Activated naive CD4-positive, alpha-beta T cell treated with anti-CD3 and anti-CD28 coated beads, Interleukin-2, amount 50 U/mL, for 24 hours (primary cell): ENCODE measurements around the gene ISLR2.
A peak's percentile ranks its signal among the peaks of the same experiment; 100 is the strongest.

Experiments used
- H3K27ac Mint-ChIP-seq: one replicate; pipeline ENCODE4 v1.8.0; 2021; ENCODE audit warnings: mild to moderate bottlenecking, mixed read lengths
- H3K27me3 Mint-ChIP-seq: one replicate; pipeline ENCODE4 v1.8.0; 2021; ENCODE audit warnings: mixed read lengths
- H3K36me3 Mint-ChIP-seq: one replicate; pipeline ENCODE4 v1.8.0; 2021; ENCODE audit warnings: mixed read lengths
- H3K4me1 Mint-ChIP-seq: one replicate; pipeline ENCODE4 v1.8.0; 2021; ENCODE audit warnings: mixed read lengths
- H3K4me3 Mint-ChIP-seq: one replicate; pipeline ENCODE4 v1.8.0; 2021; ENCODE audit warnings: mild to moderate bottlenecking, mixed read lengths
- H3K9me3 Mint-ChIP-seq: one replicate; pipeline ENCODE4 v1.8.0; 2021; ENCODE audit warnings: mixed read lengths

The ISLR2 gene

DNA sequence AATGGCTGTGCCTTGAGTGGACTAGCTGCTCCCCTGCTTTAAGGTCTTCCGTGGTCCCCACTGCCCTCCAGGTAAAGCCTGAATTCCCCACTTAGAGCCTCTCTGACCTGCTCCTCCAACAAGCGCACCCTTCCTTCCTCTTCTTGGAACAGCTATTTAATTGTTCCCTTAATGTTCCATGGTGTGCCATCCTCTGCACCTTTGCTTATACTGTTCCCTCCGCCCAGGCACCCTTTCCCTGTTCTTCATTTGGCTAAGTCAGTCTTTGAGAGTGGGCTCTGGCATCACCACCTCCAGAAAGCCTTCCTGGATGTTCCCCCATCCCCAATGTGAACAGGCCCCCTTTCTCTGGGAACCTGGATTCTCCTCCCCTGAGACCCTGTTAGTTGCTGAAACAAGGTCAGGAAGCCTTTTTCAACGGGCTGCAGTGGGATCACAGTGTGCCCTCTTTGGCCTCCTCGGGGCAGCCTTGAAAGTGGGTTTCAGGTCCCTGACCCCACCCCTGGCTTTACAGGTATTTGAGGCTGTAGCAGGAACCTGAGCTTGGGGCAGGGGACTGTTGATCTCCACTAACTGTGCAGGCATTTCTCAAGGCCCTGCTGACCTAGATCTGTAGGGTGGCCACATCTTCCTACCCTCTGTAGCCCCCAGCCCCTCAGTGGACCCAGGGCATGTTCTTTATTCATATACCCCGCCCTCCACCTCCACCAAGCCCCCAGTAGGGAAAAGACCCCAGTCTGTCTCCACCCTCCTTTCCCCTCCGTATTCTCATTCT is 48.1 kb downstream of the ISLR2 start:
- no peaks in the 10 kb centered on the region for H3K4me1 Mint-ChIP-seq
- no peak overlapping the region for H3K4me3 Mint-ChIP-seq
- no peaks in the 10 kb centered on the region for H3K9me3 Mint-ChIP-seq
- H3K27me3 Mint-ChIP-seq: no peaks in the 10 kb centered on the region
- H3K27ac Mint-ChIP-seq: no peak overlapping the region
- no peaks in the 10 kb centered on the region for H3K36me3 Mint-ChIP-seq

DNA sequence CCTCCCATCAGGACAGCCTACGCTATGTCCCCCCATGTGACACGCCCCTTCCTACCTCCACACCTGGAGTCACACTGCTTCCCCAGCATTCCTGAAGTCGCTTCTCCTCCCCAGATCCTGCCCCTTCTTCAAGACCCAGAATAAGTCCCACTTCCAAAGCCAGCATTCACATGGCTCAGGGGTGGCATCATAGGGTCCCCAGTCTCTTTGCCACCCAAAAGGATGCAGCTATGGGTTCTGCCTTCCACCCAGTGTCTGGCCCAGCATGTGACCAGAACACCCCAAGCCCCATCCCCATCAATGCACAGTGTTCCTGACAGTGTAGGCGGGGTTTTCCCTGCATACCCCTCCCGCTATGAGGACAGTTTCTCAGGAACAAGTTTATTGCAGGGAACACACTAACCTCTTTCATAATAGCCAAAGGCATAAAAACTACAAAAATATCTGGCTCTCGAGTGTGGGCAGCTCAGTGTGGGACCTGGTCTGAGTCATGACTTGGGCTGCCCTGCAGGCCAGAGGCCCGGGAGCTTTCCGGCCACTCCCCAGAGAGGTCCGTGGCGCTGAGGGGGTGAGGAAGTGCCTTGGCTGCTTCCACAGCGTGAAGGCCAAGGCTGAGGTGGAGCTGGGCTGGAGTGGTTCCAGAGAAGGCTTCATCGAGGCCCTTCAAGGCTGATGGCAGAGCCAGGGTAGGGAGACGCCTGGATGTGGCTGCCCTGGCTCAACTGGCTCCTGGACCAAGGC is 48.9 kb downstream of the ISLR2 start:
- Mint-ChIP-seq H3K27ac (peak overlapping the region; percentile 9), H3K4me1 (no peaks in the 10 kb centered on the region), H3K27me3 (no peaks in the 10 kb centered on the region), H3K9me3 (no peaks in the 10 kb centered on the region), H3K4me3 (no peak overlapping the region), H3K36me3 (no peaks in the 10 kb centered on the region)

DNA sequence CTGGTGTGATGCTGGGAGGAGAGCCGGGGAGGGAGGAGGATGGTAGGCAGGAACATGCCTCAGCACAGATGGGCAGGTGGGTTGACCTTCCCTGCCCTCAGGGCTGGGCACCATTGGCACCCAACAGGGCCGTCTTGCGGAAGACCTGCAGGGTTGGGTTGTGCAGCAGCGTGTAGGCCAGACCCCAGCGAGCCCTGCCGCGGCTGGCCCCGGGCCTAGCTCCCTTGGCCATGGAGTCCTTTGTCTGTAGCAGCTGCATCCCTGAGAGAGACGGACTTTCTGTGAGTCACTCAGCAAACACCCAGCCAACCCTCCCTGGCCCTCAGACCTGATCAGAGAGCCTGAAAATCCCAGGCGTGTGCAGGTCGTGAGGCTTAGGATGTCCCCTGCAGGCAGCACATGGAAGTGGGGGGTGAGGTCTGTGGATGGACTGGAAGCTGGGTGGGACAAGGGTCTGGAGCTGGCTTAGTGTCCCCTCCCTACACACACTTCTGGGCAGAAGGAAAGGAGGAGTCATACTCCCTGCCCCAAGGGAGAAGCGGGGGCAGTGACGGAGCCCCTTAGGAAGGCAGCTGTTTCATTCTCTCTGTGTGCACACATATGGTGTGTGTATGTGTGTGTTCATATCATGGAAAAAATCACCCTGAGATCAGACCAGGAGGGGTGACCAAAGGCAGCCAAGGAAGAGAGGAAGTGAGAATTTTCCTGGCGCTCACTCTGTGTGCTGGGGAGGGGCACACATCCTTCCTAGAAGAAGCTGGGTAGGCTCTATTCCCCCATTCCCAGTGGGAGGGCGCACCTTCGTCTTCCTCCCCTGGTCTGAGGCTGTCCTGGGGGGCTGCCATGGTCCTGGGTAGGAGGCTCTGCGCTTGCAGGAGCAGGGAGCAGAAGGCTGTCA is 49.8 kb downstream of the ISLR2 start:
- H3K36me3 Mint-ChIP-seq: no peaks in the 10 kb centered on the region
- H3K27ac Mint-ChIP-seq: no peak overlapping the region
- H3K9me3 Mint-ChIP-seq: no peaks in the 10 kb centered on the region
- H3K4me3 Mint-ChIP-seq: no peak overlapping the region
- no peaks in the 10 kb centered on the region for H3K4me1 Mint-ChIP-seq
- H3K27me3 Mint-ChIP-seq: no peaks in the 10 kb centered on the region

DNA sequence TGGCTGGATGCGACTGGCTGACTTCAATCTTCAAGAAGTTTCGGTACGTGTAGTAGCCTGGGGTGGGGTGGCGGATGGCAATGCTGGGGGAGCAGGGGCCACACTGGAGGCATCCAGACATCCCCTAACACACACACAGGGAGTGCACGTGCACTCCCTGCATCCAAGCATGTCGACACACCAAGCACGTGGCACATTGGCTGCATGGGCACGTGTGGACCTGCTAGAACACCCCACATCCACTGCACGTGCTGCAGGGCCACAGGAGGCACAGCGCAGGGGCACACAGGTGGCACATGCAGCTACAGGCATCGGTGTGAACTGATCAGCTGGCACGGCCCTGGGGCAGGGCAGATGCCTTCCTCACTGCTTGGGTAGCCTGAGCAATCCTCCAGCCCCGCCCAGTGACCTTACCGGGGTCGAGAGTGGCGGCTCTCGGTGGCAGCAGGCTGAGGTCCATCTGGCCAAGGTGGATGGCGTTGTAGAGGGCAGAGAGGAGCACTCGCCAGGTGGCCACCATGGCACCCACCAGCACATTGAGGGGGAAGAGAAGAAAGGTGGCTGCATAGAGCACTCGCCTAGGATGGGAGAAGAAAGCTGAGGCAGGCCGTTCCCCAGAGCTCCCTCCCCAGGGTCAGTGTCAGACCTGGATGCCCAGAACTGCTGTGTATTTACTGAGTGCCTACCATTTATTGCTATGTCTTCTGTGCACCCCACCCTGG is 50.7 kb downstream of the ISLR2 start:
- Mint-ChIP-seq H3K9me3 (no peaks in the 10 kb centered on the region), H3K27ac (no peak overlapping the region), H3K36me3 (no peaks in the 10 kb centered on the region), H3K27me3 (no peaks in the 10 kb centered on the region), H3K4me1 (no peaks in the 10 kb centered on the region), H3K4me3 (no peak overlapping the region)

DNA sequence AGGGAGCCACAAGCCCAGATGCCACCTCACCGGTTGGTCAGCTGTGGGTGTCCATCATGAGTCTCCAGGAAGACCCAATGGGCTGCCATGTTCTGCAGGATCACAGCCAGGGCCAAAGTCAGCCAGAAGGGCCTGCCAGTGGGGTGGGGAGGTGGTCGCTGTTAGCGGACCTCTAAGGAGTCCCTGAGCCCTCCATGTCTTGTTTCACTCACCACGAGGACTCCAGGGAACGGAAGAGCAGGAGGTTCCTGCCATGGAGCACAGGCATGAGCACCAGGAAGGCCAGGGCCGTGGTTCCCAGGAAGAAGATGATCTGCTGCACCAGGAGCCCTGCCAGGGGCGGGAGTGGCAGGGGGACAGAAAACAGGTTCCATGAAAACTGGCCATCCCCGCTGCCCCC is 51.7 kb downstream of the ISLR2 start:
- no peak overlapping the region for H3K27ac Mint-ChIP-seq
- H3K4me1 Mint-ChIP-seq: no peaks in the 10 kb centered on the region
- H3K27me3 Mint-ChIP-seq: no peaks in the 10 kb centered on the region
- no peaks in the 10 kb centered on the region for H3K36me3 Mint-ChIP-seq
- no peaks in the 10 kb centered on the region for H3K9me3 Mint-ChIP-seq
- no peak overlapping the region for H3K4me3 Mint-ChIP-seq

DNA sequence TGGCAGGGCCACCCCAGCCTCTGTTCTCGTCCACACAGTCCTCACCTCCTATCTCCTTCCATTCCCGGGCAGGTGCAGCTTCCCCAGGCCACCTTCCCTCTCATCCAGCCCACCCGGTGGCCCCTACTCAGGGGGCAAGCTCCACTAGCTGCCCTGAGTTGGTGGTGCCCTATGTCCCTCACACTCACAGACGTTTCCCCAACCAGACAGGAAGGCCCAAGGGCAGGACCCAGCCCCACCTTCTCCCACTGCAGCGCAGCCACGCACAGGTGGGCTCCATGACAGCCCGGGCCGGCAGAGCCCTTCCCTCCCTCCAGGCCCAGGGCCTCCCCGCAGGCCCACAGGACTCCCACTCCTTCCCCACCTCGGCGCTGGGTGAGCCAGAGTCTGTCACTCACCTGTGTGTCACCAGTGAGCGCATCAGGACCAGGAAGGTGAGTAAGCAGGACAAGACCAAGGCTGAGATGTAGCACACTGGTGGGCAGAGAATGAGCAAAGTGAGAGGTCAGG is 54.3 kb downstream of the ISLR2 start:
- Mint-ChIP-seq H3K4me1 (no peaks in the 10 kb centered on the region), H3K9me3 (no peaks in the 10 kb centered on the region), H3K27ac (no peak overlapping the region)

DNA sequence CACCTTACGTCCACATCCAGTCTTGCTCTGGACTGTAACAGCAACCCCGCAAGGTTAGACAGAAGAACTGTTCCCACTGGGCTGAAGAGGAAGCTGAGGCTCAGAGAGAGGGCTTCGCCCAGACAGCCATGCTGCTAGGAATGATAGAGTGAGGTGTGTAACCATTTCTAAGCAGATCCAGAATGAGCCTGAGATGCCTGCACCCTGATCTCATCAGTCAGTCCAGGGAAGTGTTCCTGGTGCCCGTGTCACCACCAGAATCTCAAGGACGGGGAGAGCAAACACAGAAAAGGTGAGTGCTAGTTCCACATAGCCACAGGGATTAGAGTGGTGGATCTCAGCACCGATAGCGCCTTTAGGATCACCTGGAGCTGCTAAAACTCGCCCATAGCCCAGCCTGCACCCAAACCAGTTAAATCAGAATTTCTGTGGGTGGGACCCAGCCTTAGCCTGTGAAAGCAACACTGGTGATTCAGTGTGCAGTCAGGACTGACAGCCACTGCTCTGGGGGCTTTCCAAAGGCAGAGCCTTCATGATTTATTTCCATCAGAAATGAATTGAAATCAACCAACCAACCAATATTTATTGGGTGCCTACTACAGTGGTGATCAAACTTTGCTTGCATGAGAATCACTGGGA is 55.4 kb downstream of the ISLR2 start:
- H3K9me3 Mint-ChIP-seq: no peaks in the 10 kb centered on the region

More for the DNA sequence above, 54.3 kb downstream of the ISLR2 start:
- Mint-ChIP-seq H3K27me3 (no peaks in the 10 kb centered on the region), H3K4me3 (no peak overlapping the region), H3K36me3 (no peaks in the 10 kb centered on the region)

More for the DNA sequence above, 55.4 kb downstream of the ISLR2 start:
- no peak overlapping the region for H3K27ac Mint-ChIP-seq
- no peaks in the 10 kb centered on the region for H3K36me3 Mint-ChIP-seq
- H3K4me3 Mint-ChIP-seq: no peak overlapping the region
- no peaks in the 10 kb centered on the region for H3K4me1 Mint-ChIP-seq
- H3K27me3 Mint-ChIP-seq: no peaks in the 10 kb centered on the region
